HG02759 (cell line): ENCODE data around the gene CHFR.
A peak's percentile ranks its signal among the peaks of the same experiment; 100 is the strongest.
"Not testable (repeated sequence)": the region's sequence is repeated elsewhere in the genome, so short reads cannot be mapped to it uniquely, and the experiment has no call there.

Experiments
- ATAC-seq: cut with Tn5 transposase; IDR thresholded peaks from one replicate; pipeline ENCODE4 v1.9.1; 2021; ENCODE audit warnings: mild to moderate bottlenecking, moderate library complexity; ENCODE audit not compliant: unreplicated experiment

The CHFR gene

DNA sequence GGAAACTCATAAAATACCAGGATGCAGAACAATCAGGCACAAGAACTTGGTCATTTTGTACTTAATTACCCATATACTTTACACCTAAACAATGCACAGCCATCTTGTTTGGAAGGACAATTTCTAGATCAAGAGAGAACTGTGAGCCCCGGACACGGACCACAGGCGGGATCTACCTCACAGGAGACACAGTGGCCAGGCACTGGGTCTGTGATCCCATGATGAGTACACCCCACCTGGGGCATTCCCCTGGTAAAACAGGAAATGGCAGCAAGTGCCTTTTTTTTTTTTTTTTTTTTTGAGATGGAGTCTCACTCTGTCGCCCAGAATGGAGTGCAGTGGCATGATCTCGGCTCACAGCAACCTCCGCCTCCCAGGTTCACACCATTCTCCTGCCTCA is 74.0 kb downstream of the CHFR start:
- ATAC-seq = peak; percentile 44

DNA sequence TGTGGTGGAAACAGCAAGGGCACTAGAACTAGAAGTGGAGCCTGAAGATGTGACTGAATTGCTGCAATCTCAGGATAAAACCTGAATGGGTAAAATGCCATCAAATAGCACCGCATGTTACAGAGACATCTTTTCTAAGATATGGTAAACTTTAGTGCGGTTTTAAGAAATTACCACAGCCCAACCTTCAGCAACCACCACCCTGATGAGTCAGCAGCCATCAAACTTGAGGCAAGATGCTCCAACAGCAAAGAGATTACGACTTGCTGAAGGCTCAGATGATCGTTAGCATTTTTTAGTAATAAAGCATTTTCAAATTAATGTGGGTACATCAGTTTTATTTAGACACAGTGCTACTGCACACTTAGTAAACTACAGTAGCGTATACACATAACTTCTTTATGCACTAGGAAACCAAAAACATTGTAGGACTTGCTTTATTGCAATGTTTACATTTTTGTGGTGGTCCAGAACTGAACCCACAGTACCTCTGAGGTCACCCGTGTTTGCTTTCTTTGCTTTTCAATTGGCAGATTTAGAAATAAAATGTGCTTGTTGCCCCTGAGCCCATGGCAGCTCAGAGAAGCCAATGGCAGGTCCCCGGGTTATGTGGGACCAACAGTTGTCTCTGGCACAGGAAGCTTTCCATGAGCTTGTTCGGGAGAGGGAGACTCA is 74.6 kb downstream of the CHFR start:
- ATAC-seq = no peak

DNA sequence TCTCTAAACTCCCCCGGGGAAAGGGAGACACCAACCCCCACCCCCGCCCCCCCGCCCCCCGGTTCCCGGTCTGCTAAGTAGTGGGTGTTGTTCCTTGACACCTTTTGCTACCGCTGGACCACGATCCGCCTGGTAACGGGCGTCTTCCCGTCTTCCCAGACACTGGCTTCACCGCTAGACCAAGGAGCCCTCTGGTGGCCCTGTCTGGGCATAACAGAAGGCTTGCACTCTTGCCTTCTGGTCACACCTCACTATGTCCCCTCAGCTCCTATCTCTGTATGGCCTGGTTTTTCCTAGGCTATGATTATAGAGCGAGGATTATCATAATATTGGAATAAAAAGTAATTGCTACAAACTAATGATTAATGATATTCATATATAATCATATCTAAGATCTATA is 78.0 kb downstream of the CHFR start:
- ATAC-seq = not testable (repeated sequence)

DNA sequence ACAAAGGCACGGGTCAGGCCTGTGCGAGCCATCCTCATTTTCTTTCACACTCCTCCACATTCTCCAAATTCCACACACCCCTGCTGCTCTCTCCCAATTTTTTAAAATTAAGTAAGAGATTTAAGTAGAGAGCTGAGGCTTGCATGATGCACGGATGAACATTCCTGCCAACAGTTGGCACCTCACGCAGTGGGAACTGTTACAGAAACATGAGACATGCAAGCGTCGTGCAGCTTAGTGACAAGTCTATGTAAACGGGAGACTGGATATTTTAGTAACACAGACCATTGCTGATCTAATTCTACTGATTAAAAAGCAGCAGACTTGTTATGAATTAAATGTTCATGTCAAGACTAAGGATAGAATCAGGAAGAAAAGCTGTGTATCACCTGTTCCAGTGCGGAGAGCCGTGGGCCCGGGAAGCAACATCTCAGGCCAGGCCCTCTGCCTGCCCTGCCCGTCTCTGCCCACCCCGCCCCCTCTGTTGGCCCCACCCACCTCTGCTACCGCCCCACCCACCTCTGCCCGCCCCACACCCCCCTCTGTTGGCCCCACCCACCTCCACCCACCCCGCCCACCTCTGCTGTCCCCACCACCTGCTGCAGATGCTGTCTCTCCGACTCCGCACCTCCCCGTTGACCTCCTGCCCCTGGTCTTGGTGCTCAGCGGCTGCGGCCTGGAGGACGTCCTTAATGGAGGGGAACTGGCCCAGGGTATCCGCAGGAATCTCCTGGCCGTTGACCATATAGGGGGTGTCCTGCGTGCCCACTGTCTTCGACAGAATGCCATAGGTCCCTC is 79.9 kb downstream of the CHFR start:
- ATAC-seq = no peak

DNA sequence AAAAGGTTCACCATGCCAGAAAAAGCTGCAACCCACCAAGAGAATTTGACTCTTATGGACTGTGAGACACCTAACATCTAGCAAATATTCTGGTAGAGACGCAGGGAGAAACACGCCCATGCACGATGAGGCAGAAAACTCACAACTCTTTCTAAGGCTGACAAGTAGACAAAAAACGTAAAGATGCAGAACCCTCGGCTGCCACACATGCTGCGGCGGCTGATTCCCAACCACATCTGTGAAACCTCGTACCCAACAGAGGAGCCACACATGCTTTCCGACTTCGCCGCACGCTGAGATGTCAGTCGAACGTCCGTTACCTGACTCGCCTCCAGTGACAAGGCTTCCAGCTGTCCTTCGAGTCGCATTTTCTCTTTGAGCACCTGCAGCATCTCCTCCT is 80.5 kb downstream of the CHFR start:
- no peak for ATAC-seq

DNA sequence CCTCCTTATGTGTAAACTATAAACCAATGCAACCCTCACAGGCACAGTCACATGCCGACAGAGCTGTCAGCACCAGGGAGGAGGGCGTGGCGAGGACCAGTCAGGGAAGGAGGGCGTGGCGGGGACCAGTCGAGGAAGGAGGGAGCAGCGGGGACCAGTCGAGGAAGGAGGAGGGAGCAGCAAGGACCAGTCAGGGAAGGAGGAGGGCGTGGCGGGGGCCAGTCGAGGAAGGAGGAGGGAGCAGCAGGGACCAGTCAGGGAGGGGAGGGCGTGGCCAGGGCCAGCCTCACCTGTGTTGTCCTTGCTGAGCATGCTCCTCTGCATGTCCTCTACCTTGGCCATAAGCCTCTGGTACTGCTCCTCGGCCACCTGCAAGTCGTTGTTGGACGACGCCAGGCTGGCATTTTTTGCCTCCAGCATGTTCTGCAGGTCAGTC is 83.0 kb downstream of the CHFR start:
- no peak for ATAC-seq

DNA sequence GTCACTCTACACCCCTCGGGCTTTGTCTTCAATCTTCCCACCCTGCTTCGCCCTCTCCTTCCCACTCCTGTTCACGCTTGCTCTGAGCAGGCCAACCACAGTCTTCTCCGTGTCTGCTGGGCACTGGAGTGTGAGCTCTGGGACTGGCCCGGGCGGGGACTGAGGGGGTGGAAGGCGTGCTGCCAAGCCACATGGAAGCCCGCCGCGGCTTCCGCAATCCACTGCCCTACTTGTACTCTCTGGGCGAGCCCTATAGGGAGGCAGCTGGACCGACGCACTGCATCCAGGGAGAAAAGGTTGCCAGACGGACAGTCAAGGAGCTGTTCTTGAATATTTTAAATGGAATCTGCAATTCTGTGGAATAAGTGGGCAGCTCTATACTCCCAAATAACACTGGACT is 83.5 kb downstream of the CHFR start:
- ATAC-seq = no peak

DNA sequence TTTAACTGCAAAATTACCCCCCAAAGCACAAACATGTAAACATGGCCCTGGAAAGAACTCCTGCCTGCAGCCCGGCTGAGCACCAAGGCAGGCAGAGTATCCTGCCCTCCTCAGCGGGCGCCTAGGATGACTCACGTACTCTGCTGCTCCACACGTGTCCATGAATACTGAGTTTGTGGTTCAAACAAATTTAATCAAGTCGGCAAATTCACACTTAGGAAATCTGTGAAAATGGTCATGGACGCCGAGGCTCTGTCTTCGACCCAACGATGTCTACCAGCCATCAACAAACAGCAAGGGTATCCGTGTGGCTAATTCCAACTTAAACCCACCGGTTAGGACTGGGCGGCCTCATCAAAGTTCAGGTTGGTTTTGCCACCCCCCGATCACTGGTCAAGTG is 84.3 kb downstream of the CHFR start:
- ATAC-seq = no peak

DNA sequence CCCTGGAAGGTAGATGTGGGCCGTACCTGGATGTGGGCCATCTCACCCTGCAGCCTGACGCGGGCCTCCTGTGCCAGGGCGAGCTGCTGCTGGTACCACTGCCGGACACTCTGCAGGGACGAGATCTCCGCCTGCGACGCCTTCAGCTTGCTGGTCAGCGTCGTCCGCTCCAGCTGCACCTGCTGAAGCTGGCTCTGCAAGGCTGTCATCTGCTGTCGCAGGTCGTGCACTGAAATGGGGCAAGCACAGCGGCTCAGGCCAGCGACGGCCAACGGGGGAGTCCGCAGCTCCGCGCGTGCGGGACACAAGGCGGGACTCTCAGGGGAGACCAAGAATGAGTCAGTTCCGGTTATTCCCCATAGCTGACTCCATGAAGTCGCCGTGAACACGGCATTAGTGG is 85.7 kb downstream of the CHFR start:
- no peak for ATAC-seq

DNA sequence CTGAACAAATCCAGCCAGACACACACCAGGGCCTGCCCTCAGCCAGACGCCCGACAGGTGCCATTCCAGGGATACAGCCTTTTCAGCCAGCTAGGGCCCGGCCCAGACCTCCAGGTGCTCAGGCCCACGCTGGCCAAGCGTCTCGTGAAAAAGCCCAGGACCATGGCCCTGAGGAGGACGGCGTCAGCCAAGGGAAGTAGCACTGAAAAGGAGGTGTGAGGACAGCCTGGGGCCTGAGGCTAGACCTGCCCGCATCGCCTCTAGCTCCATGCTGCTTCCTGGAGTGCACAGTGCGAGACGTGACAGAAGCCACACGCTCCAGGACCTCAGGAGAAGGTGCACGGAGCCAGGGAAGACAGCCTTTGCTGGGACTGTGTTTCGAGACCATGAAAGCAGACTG is 88.6 kb downstream of the CHFR start:
- no peak for ATAC-seq

DNA sequence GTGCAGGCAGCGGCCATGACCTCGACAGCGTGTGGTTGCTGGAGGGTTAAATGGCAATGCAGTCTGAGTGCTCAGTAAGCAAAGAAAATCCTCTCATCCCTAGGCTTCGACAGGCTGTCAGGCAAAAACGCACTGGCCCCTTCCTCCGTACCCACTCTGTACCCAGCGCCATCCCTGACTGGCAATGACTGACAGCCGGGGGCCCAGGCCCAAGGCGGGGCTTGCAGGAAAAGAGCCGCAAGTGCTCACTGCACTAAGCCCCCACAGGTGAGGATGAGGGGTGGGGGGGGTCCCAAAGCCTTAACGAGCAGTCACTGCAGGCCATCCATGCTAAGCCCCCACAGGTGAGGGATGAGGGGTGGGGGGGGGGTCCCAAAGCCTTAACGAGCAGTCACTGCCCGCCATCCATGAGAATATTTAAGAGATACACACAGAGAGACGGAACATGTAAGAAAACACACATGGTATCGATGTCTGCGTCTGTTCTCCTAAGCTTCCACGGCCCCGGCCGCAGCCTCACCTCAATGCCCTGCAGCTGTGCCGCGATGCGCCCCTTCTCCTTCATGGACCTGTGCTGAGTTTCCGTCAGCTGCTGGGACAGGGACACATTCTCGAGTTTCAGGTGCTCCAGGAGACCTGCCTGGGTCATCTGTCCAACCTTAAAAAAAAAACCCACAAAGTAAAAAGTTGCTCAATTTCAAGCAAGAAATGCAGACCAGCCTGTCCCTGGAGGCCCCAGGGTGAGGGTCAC is 89.4 kb downstream of the CHFR start:
- no peak for ATAC-seq

DNA sequence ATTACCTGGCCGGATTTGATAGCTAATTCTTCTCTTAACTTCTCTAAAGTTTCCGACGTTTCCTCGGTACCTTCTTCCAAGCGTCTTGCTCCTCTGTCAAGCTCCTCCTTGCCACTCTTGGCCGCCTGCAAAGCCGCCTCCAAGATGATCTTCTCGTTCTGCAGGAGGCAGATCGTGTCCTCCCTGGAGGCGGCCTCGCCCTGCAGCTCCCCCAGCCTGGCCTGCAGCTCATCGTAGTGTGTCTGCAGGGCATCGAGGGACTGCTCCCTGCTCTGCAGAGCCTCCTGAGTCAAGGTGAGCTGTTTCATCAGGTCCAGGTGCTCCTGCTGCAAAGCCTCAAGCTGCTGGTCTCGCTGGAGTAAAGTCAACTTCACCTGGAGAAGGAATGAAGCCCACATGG is 91.6 kb downstream of the CHFR start:
- ATAC-seq = no peak

DNA sequence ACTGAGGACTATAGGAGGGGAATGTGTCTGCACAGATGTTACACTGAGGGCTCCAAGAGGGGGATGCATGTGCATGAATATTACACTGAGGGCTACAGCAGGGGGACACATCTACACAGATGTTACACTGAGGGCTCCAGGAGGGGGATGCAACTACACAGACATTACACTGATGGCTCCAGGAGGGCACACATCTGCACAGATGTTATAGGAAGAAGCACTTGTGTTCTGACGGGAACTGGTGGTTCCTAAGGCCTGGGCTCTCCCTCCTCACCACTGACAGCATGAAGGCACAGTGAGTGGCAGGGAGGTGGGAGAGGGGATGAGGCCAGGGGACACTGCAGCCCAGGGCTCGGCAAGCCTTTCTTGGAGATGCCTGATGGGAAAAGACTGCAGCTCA is 95.5 kb downstream of the CHFR start:
- not testable (repeated sequence) for ATAC-seq

DNA sequence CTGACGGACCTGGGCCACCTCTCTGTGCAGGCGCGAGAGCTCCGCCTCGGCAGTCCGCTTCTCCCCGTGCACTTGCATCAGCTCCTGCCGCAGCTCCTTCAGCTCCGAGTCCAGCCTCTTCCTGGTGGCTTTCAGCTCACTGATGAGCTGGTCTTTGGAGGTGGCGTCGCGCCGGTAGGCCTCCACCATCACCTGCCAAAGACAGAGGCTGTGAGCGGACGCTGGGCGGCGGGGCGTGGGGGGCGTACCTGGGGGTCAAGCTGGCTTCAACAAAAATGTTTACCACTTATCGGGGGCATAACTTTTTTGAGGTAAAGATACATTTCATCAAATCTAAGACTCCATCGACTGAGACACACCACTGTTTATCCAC is 98.3 kb downstream of the CHFR start:
- ATAC-seq = no peak

DNA sequence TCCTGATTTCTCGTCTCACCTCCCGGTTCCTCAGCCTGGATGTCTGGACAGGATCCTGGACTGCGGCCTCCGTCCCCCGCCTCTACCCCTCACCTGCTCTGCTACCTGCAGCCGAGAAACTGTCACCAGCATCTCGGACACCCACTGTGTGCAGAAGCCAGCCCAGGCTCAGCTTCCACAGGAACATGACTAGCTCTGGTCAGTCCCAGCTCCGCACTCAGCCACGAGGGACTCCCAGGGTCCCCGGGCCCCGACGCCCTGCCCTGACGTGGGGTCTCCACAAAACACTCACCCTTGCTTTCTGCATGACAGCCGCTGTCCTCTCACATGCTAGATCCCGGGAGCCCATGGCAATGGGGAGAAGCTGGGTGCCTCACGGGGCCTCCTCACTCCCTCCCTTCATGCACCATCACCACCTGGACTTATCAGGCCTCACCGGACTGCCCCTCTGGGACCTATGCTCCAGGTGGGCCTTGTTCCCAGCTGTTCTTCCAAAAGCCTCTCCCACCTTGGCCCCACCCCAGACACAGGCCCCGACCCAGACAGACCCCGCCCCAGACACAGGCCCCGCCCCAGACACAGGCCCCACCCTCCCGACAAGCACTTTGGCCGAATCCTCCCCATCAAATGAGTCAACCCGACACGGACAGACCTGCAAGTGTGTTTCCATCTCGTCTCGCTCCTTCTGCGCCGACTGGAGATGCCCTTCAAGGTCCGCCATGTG is 98.9 kb downstream of the CHFR start:
- no peak for ATAC-seq

DNA sequence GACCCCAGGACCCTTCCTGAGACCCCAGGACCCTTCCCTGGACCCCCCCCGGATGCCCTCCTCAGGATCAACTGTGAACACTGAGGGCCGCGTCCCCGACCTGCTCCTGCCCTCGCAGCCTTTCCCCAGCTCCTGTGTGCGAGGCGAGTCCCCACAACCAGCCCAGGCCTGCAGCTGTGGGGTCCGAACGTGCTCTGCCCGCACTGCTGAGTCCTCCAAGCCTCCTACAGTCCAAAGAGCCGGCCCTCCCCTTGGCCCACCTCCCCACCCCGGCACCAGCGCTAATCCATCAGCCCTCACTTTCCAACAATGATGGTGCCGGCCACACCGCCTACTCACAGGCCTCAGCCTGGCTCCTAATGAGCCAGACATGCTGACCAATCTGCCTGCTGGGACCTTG is 99.5 kb downstream of the CHFR start:
- ATAC-seq = no peak

DNA sequence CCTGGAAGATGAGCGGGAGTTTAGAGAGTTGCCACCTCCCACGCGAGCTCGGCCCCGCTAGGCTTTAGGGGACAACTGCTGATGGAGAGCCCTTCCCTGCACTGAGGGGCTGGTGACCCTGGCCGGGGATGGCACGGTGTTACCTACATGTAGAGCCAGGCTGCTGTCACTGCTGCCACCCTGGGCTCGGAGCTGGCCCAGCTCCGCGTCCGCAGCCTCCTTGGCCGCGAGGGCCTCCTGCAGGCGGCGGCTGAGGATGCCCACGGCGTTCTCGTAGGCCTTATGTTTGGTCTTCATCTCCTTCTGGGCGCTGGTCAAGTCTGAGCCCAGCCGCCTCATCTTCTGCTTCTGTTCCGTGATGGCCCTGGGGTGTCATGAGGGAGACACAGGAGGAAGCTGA is 101.2 kb downstream of the CHFR start:
- ATAC-seq = no peak

DNA sequence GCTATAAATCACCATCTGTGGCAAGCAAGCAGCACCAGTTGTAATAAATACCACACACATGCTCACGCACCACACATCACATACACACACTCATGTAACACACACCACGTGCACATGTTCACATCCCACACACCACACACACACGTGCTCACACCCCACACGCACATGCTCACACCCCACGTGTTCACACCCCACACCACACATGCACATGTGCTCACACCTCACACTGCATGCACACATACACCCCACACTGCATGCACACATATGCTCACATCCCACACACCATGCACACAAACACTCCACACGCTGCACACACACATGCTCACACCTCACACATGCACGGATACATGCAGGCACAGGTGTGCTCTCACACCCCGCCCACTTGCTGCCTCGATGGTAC is 102.8 kb downstream of the CHFR start:
- ATAC-seq = no peak

DNA sequence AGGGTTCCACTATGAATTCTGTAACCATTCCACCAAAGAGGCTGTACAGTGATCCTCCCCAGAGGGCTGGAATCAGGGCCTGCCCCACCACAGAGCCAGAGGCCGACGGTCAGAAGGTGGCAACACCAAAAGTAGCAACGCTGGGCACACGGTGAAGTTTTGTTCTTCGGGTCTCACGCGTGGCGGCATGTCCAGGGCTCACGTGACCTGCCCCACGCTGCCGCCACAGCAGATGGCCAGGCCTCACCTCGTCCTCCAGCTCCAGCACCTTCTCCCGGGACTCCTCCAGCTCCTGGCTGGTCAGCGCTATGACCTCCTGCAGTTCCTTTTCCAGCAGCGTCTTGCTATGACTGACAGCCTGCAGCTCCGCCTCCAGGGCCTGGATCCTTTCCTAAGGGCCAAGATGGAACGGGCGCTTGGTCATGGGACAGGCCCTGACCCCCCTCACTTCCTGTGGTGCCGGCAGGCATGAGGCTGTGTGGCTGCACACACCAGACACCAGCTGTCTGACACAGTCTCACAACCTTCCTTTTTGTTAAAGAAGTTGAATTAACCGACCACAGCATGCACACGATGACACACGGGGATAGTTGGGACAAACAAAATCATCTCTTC is 103.4 kb downstream of the CHFR start:
- ATAC-seq = no peak
